HG03175 (cell line): Measurements from ENCODE around the gene TK2.
"Not testable (repeated sequence)": the region's sequence is repeated elsewhere in the genome, so short reads cannot be mapped to it uniquely, and the experiment has no call there.

ENCODE experiments used
- ATAC-seq: cut with Tn5 transposase; IDR thresholded peaks from one replicate; pipeline ENCODE4 v1.9.1; 2021; ENCODE audit warnings: mild to moderate bottlenecking, moderate library complexity; ENCODE audit not compliant: unreplicated experiment

Gene TK2

GRCh38 chr16:66508248-66508913, 41.5 kb downstream of the TK2 start:
- ATAC-seq: peak; percentile 68

GRCh38 chr16:66507731-66508239, 42.1 kb downstream of the TK2 start:
- no peak for ATAC-seq

- no peak for ATAC-seq
These were observed 46.3 kb downstream of the TK2 start for GRCh38 chr16:66503612-66504011.

GRCh38 chr16:66503030-66503429, 46.9 kb downstream of the TK2 start:
- ATAC-seq: no peak

- no peak for ATAC-seq
These were observed 47.7 kb downstream of the TK2 start for GRCh38 chr16:66502020-66502913.

GRCh38 chr16:66501563-66501962, 48.4 kb downstream of the TK2 start:
- not testable (repeated sequence) for ATAC-seq

GRCh38 chr16:66497921-66498320, 52.0 kb downstream of the TK2 start:
- ATAC-seq: not testable (repeated sequence)

GRCh38 chr16:66496226-66496625, 53.7 kb downstream of the TK2 start:
- not testable (repeated sequence) for ATAC-seq

GRCh38 chr16:66495440-66495839, 54.5 kb downstream of the TK2 start:
- no peak for ATAC-seq

GRCh38 chr16:66494916-66495315, 55.0 kb downstream of the TK2 start:
- no peak for ATAC-seq

GRCh38 chr16:66493490-66494401, 56.2 kb downstream of the TK2 start:
- no peak for ATAC-seq

- no peak for ATAC-seq
These were observed 58.2 kb downstream of the TK2 start for GRCh38 chr16:66491716-66492064.

GRCh38 chr16:66490774-66491715, 58.9 kb downstream of the TK2 start:
- ATAC-seq: no peak

GRCh38 chr16:66489818-66490217, 60.1 kb downstream of the TK2 start:
- ATAC-seq: no peak

- no peak for ATAC-seq
These were observed 60.5 kb downstream of the TK2 start for GRCh38 chr16:66489385-66489784.

GRCh38 chr16:66488505-66488904, 61.4 kb downstream of the TK2 start:
- ATAC-seq: no peak

GRCh38 chr16:66487580-66488275, 62.2 kb downstream of the TK2 start:
- no peak for ATAC-seq

GRCh38 chr16:66486773-66487579, 62.9 kb downstream of the TK2 start:
- no peak for ATAC-seq
